GM20000 (cell line): ENCODE results near the gene SEPTIN3.

Experiments used
- DNase-seq: peaks from one replicate; pipeline ENCODE4 v3.0.0; 2012; ENCODE audit warnings: low spot score
- TF ChIP-seq, protein P1 (sequence below): IDR thresholded peaks from 2 replicates; pipeline ENCODE4 v1.5.1; 2012; ENCODE audit warnings: mild to moderate bottlenecking, control low read depth; ENCODE audit errors: extremely low read depth, missing control alignments

The SEPTIN3 gene

DNA sequence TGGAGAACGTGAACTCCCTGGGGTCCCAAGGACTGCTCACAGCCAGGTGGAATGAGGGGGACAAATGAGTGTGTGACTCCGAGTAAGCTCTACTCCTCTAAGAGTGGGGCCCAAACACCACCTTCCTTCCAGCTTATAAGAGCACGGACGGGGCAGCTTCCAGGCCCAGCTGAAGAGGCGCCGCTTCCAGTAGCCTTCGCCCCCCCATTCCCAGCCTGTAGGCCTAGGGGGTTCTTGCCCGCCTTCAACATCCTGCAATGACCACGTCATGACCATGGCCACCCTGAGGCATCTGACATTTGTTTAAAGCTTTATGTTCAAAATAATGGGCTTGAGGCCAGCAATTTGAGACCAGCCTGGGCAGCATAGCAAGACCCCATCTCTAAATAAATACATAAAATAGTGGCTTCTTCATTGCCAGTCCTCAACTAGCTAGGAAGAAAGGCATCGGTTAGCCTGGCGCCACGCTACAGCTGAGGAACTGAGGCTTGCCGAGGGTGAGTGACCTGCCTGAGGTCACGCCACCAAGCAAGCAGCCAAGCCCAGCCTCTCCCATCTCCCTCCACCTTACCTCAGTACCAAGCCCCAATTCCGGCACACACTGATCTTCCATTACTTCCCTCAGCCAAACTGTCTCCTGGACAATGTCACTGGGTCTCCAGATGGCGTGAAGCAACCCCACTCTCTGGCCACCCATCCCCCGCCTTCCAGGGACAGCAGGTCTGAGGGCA, 34.8 kb upstream of the SEPTIN3 start:
- DNase-seq, result no peak
- TF ChIP-seq, protein P1, sequence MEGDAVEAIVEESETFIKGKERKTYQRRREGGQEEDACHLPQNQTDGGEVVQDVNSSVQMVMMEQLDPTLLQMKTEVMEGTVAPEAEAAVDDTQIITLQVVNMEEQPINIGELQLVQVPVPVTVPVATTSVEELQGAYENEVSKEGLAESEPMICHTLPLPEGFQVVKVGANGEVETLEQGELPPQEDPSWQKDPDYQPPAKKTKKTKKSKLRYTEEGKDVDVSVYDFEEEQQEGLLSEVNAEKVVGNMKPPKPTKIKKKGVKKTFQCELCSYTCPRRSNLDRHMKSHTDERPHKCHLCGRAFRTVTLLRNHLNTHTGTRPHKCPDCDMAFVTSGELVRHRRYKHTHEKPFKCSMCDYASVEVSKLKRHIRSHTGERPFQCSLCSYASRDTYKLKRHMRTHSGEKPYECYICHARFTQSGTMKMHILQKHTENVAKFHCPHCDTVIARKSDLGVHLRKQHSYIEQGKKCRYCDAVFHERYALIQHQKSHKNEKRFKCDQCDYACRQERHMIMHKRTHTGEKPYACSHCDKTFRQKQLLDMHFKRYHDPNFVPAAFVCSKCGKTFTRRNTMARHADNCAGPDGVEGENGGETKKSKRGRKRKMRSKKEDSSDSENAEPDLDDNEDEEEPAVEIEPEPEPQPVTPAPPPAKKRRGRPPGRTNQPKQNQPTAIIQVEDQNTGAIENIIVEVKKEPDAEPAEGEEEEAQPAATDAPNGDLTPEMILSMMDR, result no peak

DNA sequence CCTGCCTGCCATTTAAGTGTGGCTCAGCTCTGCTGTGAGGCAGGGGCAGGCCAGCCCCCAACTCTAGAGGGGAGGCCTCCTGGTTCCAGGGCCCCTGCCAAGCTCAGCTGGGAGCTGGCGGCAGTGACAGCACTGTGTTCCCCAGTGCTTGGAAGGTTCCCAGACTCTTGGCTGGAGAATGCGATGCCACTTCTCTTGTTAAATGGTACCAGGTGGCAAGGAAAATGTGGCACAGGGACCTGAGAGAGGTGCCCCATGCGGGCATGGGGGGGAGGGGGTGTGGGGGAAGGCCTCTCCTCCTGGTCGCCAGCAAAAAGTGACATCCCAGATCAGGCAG, 34.3 kb upstream of the SEPTIN3 start:
- DNase-seq, result no peak
- TF ChIP-seq, protein P1, result no peak

DNA sequence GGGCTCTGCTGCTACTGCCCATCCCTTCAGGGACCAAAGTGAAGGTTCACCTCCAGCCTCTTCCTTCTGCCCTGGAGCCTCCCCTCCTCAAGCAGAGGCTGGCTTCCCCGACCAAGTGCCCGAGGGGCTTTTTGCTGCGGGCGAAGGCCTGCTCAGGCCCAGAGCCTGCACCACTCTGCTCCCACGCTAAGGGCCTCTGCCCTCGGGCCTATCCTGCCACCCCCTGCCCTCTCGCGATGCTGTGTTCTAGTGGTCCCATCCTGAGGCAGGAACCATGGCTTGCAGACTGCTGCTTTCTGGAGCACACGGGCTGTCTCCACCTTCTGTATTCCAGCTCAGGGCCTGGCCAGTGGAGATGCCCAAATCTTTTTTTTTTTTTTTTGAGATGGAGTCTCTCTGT, 33.7 kb upstream of the SEPTIN3 start:
- TF ChIP-seq, protein P1, result no peak
- no peak for DNase-seq

DNA sequence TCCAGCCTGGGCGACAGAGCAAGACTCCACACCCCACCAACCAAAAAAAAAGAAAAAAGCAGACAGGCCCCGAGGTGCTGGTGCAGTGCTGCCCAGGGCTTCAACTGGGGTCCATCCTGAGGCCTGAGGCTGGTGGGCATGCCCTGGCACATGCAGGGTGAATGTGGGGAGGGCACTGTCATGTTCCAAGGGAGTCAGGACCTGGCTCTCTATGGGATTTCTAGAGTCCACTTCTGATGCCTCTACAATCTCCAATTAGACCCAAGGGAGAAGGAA, 32.4 kb upstream of the SEPTIN3 start:
- no peak for DNase-seq
- TF ChIP-seq, protein P1, result no peak

DNA sequence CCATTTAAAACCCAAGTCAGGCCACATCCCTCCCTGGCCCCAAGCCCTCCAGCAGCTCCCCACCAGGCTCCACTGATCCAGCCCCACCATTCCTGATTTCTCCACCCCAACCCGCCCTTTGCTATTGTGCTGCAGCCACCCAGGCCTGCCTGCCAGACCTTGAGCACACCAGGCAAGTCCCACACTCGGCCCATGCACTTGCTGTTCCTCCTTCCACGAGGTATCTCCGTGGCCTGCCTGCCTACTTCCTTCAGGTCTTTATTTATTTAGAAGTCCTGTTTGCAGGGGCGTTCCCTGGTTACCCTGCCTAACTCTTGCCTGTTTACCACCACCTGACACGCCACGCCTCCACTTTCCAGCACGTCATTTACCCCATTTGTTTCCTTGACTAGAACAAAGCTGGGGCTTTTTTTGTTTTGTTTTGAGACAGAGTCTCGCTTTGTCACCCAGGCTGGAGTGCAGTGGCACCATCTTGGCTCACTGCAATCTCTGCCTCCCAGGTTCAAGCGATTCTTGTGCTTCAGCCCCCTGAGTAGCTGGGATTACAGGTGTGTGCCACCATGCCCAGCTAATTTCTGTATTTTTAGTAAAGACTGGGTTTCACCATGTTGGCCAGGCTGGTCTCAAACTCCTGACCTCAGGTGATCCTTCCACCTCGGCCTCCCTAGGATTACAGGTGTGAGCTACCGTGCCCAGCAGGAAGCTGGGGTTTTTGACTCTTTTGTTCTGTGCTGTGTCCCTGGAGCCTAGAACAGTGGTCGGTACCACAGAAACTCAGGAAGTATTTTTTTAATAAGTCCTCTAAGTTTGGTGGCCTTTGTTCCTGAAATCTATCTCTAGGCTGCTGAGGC, 29.0 kb upstream of the SEPTIN3 start:
- TF ChIP-seq, protein P1, result no peak
- peak; percentile 81 for DNase-seq

DNA sequence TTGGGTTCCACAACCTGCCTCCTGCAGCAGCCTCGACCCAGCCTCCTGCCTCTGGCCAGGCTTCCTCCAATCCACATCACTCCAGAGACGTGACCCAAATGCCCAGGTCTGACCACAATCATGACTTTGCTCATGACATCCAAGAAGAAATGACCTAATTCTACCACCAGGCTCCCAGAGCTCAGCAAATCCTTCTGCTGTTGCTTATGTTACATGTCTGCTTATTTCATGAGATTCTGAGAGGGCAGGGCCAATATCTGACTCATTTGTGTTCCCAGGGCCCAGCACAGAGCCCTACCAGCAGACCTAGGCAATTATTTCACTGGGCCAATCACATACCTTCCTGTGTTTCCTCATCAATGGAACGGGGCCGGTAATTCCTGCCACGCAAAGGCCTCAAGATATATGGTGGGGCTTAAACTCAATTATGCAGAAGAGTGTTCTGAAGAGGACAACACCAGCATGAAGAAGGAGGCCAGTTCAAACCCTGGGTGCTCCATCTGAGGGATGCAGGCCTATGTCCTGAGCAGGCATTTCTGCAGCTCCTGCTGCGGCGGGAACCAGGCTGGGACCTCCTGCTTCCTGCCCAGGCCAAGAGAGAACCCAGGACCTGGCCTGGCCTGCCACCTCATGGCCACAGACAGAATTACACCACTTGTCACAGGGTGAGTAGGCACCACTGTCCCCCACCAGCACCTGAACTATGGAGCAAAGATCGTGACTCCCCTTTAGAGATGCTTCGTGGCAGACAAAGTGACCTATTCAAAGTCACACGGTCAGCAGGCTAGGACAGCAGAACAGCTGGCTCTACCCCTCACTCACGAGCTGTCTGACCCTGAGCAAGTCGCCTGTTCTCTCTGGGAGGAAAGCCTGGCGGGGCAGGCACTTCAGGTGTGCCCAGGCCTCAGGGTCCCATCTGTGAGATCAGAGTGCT, 28.1 kb upstream of the SEPTIN3 start:
- DNase-seq, result peak; percentile 67
- TF ChIP-seq, protein P1, result peak; percentile 90
